Endothelial cell of umbilical vein (primary cell): ENCODE results near the gene FSTL4.

Experiments
- EZH2 ChIP-seq: IDR thresholded peaks from 2 replicates; pipeline ENCODE4 v1.6.1; 2012; ENCODE audit warnings: borderline replicate concordance, low read depth, mild to moderate bottlenecking, moderate library complexity, low read length, inconsistent platforms; ENCODE audit not compliant: severe bottlenecking
- FOS ChIP-seq: IDR thresholded peaks from 2 replicates; pipeline ENCODE4 v1.6.1; 2011; ENCODE audit warnings: mild to moderate bottlenecking, low read length, moderate library complexity, borderline replicate concordance; ENCODE audit not compliant: insufficient read depth
- MAX ChIP-seq: IDR thresholded peaks from 2 replicates; pipeline ENCODE4 v1.6.1; 2011; ENCODE audit not compliant: insufficient read depth, insufficient read length
- POLR2A ChIP-seq: IDR thresholded peaks from 2 replicates; pipeline ENCODE4 v1.6.1; 2012; ENCODE audit warnings: low read depth, mild to moderate bottlenecking, control low read depth, low read length
- POLR2AphosphoS5 ChIP-seq: IDR thresholded peaks from 2 replicates; pipeline ENCODE4 v1.6.1; 2012; ENCODE audit warnings: low read depth, mild to moderate bottlenecking, control low read depth, low read length, moderate library complexity; ENCODE audit not compliant: insufficient read depth
- TF ChIP-seq, protein P1 (sequence below), 2 donors: IDR thresholded peaks; 1 replicate in 1 of 2; 2 replicates in 1 of 2; pipeline ENCODE4 v1.5.1; 2011; ENCODE audit warnings: low read length in 2 of 2, mild to moderate bottlenecking in 2 of 2, moderate library complexity in 2 of 2, control low read depth in 1 of 2, inconsistent platforms in 1 of 2, low read depth in 1 of 2; ENCODE audit not compliant: insufficient read depth in 1 of 2; ENCODE audit errors: extremely low read depth in 1 of 2

DNA sequence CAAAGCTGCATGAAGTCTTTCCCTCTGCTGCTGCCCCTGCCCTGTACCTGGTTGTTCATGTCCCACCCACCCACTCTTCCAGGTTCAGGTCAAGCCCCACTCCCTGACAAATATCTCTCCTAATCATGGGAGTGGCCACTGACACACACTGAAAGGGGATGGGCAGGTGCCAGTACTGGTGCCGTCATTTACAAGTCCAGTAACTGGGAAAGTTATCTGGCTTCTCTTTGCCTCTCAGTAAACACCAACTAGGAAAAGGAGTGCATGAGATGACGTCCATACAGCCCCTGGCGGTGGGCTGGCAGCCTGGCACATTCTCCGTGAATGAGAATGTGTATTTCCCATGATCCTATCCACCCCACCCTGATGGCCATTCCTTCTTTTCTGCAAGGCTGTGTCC, 225.2 kb downstream of the FSTL4 start:
- TF ChIP-seq, protein P1, sequence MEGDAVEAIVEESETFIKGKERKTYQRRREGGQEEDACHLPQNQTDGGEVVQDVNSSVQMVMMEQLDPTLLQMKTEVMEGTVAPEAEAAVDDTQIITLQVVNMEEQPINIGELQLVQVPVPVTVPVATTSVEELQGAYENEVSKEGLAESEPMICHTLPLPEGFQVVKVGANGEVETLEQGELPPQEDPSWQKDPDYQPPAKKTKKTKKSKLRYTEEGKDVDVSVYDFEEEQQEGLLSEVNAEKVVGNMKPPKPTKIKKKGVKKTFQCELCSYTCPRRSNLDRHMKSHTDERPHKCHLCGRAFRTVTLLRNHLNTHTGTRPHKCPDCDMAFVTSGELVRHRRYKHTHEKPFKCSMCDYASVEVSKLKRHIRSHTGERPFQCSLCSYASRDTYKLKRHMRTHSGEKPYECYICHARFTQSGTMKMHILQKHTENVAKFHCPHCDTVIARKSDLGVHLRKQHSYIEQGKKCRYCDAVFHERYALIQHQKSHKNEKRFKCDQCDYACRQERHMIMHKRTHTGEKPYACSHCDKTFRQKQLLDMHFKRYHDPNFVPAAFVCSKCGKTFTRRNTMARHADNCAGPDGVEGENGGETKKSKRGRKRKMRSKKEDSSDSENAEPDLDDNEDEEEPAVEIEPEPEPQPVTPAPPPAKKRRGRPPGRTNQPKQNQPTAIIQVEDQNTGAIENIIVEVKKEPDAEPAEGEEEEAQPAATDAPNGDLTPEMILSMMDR (IDR thresholded peaks at IDR 0.05; ENCODE audit: extremely low read depth in 1 of 2, insufficient read depth in 1 of 2, low read depth in 1 of 2, low read length in 2 of 2): no peak
- TF ChIP-seq EZH2 (no peak), POLR2A (no peak), MAX (no peak), FOS (no peak), POLR2AphosphoS5 (no peak)
